ENCODE data around the gene CSTPP1. TPM values are rescaled to one million over a fixed set of nuclear protein-coding genes. Genes with fewer than 3 reads are reported as not detected.

CSTPP1 gene
- total RNA-seq, 5 donors from 2014 or later (not counting 1 experiment from before 2014, with no cell fraction given): 13.3 to 16.9 (median 15.0) TPM

- Mint-ChIP-seq H3K27ac (no peak overlapping the region), H3K27me3 (peaks cover 5 to 26% of the 10 kb centered on the region in 2 donors), H3K4me1 (peaks cover 8 to 11% (median 8%) of the 10 kb centered on the region in 3 donors), H3K9me3 (no peaks in the 10 kb centered on the region), H3K36me3 (no peaks in the 10 kb centered on the region), H3K4me3 (no peak overlapping the region)
- POLR2A ChIA-PET: no interaction called here
- Histone ChIP-seq H3K36me3 (ENCODE audit: control insufficient read depth in 2 of 2, extremely low read depth in 1 of 2, insufficient read depth in 1 of 2, low read length in 1 of 2) (no peaks in the 10 kb centered on the region), H3K4me3 (ENCODE audit: control insufficient read depth in 1 of 2, extremely low read depth in 1 of 2, low read length in 1 of 2) (no peak overlapping the region), H3K27me3 (replicated peaks in 1 of 2; ENCODE audit: control insufficient read depth in 2 of 2, extremely low read depth in 1 of 2, insufficient read depth in 2 of 2, low read length in 1 of 2) (peaks cover 2 to 62% of the 10 kb centered on the region in 2 experiments), H3K4me1 (ENCODE audit: control insufficient read depth in 1 of 2, extremely low read depth in 1 of 2, insufficient read depth in 2 of 2, low read length in 2 of 2) (peaks cover 8 to 30% of the 10 kb centered on the region in 2 experiments), H3K27ac (ENCODE audit: low read length) (no peak overlapping the region), H3K9me3 (no peaks in the 10 kb centered on the region)
- no peak for DNase-seq
- no peak for ATAC-seq (replicated peaks in 1 of 4)
- 92% methylated on average over 13 of the region's 25 CpGs for WGBS (ENCODE audit: insufficient coverage)
- CTCF ChIA-PET: interaction anchor here in 1 of 2 donors (0.7 kb wide), 1 partner anchor 830 kb away, joined by 5 read pairs; no protein-coding TSS in a partner anchor
Measured at GRCh38 chr11:47183031-47183856, 246.7 kb downstream of the CSTPP1 start.

DNA sequence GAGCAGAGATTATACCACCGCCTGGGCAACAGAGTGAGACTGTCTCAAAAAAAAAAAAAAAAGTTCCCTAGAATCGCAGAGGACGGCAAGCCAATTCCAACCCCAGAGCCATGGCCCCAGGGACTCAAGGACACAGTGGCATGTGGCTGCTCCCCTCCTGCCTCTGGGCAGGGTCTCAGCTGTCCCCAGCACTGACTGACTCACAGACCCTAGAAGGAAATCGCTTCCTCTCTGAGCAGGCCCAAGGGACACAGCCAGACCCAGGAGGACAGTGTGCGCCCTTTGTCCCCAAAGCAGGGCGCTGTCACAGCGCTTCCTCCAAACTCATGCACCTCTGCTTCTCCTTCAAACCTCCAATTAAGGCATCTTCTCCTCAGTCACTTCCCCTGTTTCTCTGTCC, 247.4 kb downstream of the CSTPP1 start:
- DNase-seq: no peak
- Histone ChIP-seq H3K36me3 (ENCODE audit: control insufficient read depth in 2 of 2, extremely low read depth in 1 of 2, insufficient read depth in 1 of 2, low read length in 1 of 2) (no peaks in the 10 kb centered on the region), H3K27me3 (replicated peaks in 1 of 2; ENCODE audit: control insufficient read depth in 2 of 2, extremely low read depth in 1 of 2, insufficient read depth in 2 of 2, low read length in 1 of 2) (peaks cover 2 to 66% of the 10 kb centered on the region in 2 experiments), H3K4me1 (ENCODE audit: control insufficient read depth in 1 of 2, extremely low read depth in 1 of 2, insufficient read depth in 2 of 2, low read length in 2 of 2) (peaks cover 8 to 23% of the 10 kb centered on the region in 2 experiments), H3K9me3 (no peaks in the 10 kb centered on the region), H3K4me3 (ENCODE audit: control insufficient read depth in 1 of 2, extremely low read depth in 1 of 2, low read length in 1 of 2) (no peak overlapping the region), H3K27ac (ENCODE audit: low read length) (no peak overlapping the region)
- peaks cover 8 to 11% (median 8%) of the 10 kb centered on the region in 3 donors for H3K4me1 Mint-ChIP-seq
- ChIA-PET CTCF (interaction anchor here in 1 of 2 donors (0.7 kb wide), 1 partner anchor 830 kb away, joined by 5 read pairs; no protein-coding TSS in a partner anchor), POLR2A (no interaction called here)
- no peak overlapping the region for H3K27ac Mint-ChIP-seq
- 93% methylated on average over 6 of the region's 7 CpGs for WGBS (ENCODE audit: insufficient coverage)
- no peaks in the 10 kb centered on the region for H3K9me3 Mint-ChIP-seq
- peaks cover 5 to 26% of the 10 kb centered on the region in 2 donors for H3K27me3 Mint-ChIP-seq
- H3K36me3 Mint-ChIP-seq: no peaks in the 10 kb centered on the region
- ATAC-seq (replicated peaks in 1 of 4): no peak
- no peak overlapping the region for H3K4me3 Mint-ChIP-seq

GRCh38 chr11:47184711-47185304, 248.2 kb downstream of the CSTPP1 start:
- peaks cover 10 to 24% of the 10 kb centered on the region in 2 donors for H3K27me3 Mint-ChIP-seq
- peaks cover 8 to 23% of the 10 kb centered on the region in 2 experiments for H3K4me1 ChIP-seq (ENCODE audit: control insufficient read depth in 1 of 2, extremely low read depth in 1 of 2, insufficient read depth in 2 of 2, low read length in 2 of 2)

GRCh38 chr11:47185305-47186075, 248.9 kb downstream of the CSTPP1 start:
- 23% methylated on average over 47 of the region's 50 CpGs for WGBS (ENCODE audit: insufficient coverage)
- ATAC-seq (replicated peaks in 1 of 4): peak in 1 of 4 experiments; percentile 10
- no peaks in the 10 kb centered on the region for H3K36me3 ChIP-seq (ENCODE audit: control insufficient read depth in 2 of 2, extremely low read depth in 1 of 2, insufficient read depth in 1 of 2, low read length in 1 of 2)
- peak overlapping the region; percentile 27 to 57 for H3K4me3 ChIP-seq (ENCODE audit: control insufficient read depth in 1 of 2, extremely low read depth in 1 of 2, low read length in 1 of 2)
- peaks cover 8 to 23% of the 10 kb centered on the region in 2 experiments for H3K4me1 ChIP-seq (ENCODE audit: control insufficient read depth in 1 of 2, extremely low read depth in 1 of 2, insufficient read depth in 2 of 2, low read length in 2 of 2)
- peak overlapping the region; percentile 21 to 31 (median 25) for H3K4me3 Mint-ChIP-seq
- peaks cover 10 to 24% of the 10 kb centered on the region in 2 donors for H3K27me3 Mint-ChIP-seq
- H3K36me3 Mint-ChIP-seq: no peaks in the 10 kb centered on the region
- no peak overlapping the region for H3K27ac ChIP-seq (ENCODE audit: low read length)
- peaks cover 0 to 7% (median 6%) of the 10 kb centered on the region in 3 donors for H3K4me1 Mint-ChIP-seq
- POLR2A ChIA-PET: interaction anchor here (0.7 kb wide), 2 partner anchors 12 to 95 kb away, joined by 3 to 5 read pairs; no protein-coding TSS in a partner anchor
- H3K9me3 ChIP-seq: no peaks in the 10 kb centered on the region
- peaks cover 5 to 67% of the 10 kb centered on the region in 2 experiments for H3K27me3 ChIP-seq (replicated peaks in 1 of 2; ENCODE audit: control insufficient read depth in 2 of 2, extremely low read depth in 1 of 2, insufficient read depth in 2 of 2, low read length in 1 of 2)
- H3K27ac Mint-ChIP-seq: no peak overlapping the region
- CTCF ChIA-PET: no interaction called here
- DNase-seq: no peak
- H3K9me3 Mint-ChIP-seq: no peaks in the 10 kb centered on the region

More at GRCh38 chr11:47184711-47185304, 248.2 kb downstream of the CSTPP1 start:
- Mint-ChIP-seq H3K27ac (no peak overlapping the region), H3K4me3 (peak overlapping the region in 2 of 3 donors; percentile 25 to 28), H3K36me3 (no peaks in the 10 kb centered on the region), H3K9me3 (no peaks in the 10 kb centered on the region), H3K4me1 (peaks cover under 1 to 7% (median 6%) of the 10 kb centered on the region in 3 donors)
- ChIA-PET POLR2A (interaction anchor here (0.7 kb wide), 2 partner anchors 12 to 96 kb away, joined by 3 to 5 read pairs; no protein-coding TSS in a partner anchor), CTCF (no interaction called here)
- Histone ChIP-seq H3K27me3 (replicated peaks in 1 of 2; ENCODE audit: control insufficient read depth in 2 of 2, extremely low read depth in 1 of 2, insufficient read depth in 2 of 2, low read length in 1 of 2) (peaks cover 5 to 67% of the 10 kb centered on the region in 2 experiments), H3K36me3 (ENCODE audit: control insufficient read depth in 2 of 2, extremely low read depth in 1 of 2, insufficient read depth in 1 of 2, low read length in 1 of 2) (no peaks in the 10 kb centered on the region), H3K27ac (ENCODE audit: low read length) (no peak overlapping the region), H3K4me3 (ENCODE audit: control insufficient read depth in 1 of 2, extremely low read depth in 1 of 2, low read length in 1 of 2) (no peak overlapping the region), H3K9me3 (no peaks in the 10 kb centered on the region)
- no peak for ATAC-seq (replicated peaks in 1 of 4)
- no peak for DNase-seq
- 86% methylated on average over 13 of the region's 13 CpGs for WGBS (ENCODE audit: insufficient coverage)

- H3K27me3 ChIP-seq (replicated peaks in 1 of 2; ENCODE audit: control insufficient read depth in 2 of 2, extremely low read depth in 1 of 2, insufficient read depth in 2 of 2, low read length in 1 of 2): peaks cover 5 to 65% of the 10 kb centered on the region in 2 experiments
- Mint-ChIP-seq H3K27me3 (peaks cover 10 to 24% of the 10 kb centered on the region in 2 donors), H3K4me1 (peaks cover 0 to 7% (median 6%) of the 10 kb centered on the region in 3 donors), H3K36me3 (no peaks in the 10 kb centered on the region), H3K9me3 (no peaks in the 10 kb centered on the region), H3K27ac (no peak within 1 kb of the TSS), H3K4me3 (peak within 1 kb of the TSS; percentile 69 to 80 (median 79))
- peaks cover 8 to 23% of the 10 kb centered on the region in 2 experiments for H3K4me1 ChIP-seq (ENCODE audit: control insufficient read depth in 1 of 2, extremely low read depth in 1 of 2, insufficient read depth in 2 of 2, low read length in 2 of 2)
- DNase-seq (peak in 8 of 35 experiments; percentile 13 to 51 (median 29)), ATAC-seq (replicated peaks in 1 of 4) (peak; percentile 72 to 75 (median 73))
- ChIA-PET CTCF (interaction anchor here (0.6 to 1.8 kb wide), 4 partner anchors 8 to 1114 kb away, joined by 3 to 5 read pairs (median 4); partner anchors contain the start of genes ARFGAP2 (in 1 of the 2) and DDB2 (in 1 of the 2)), POLR2A (no interaction called here)
- no peaks in the 10 kb centered on the region for H3K9me3 ChIP-seq
- H3K27ac ChIP-seq (ENCODE audit: low read length): no peak within 1 kb of the TSS
- H3K4me3 ChIP-seq (ENCODE audit: control insufficient read depth in 1 of 2, extremely low read depth in 1 of 2, low read length in 1 of 2): peak within 1 kb of the TSS; percentile 40 to 65
- WGBS (ENCODE audit: insufficient coverage): under 1% methylated on average over 80 of the region's 80 CpGs
- no peaks in the 10 kb centered on the region for H3K36me3 ChIP-seq (ENCODE audit: control insufficient read depth in 2 of 2, extremely low read depth in 1 of 2, insufficient read depth in 1 of 2, low read length in 1 of 2)
Measured at GRCh38 chr11:47186076-47186699, 249.6 kb downstream of the CSTPP1 start, which contains the start of gene PACSIN3. Gene PACSIN3 (minus strand): TSS chr11:47186434. CDS start chr11:47182727, 3,707 bp downstream.

Measured in T-cell (primary cell).